Measurements from ENCODE around the gene TXNRD1.
"Not testable (repeated sequence)": the region's sequence is repeated elsewhere in the genome, so short reads cannot be mapped to it uniquely, and the experiment has no call there.

The TXNRD1 gene

DNA sequence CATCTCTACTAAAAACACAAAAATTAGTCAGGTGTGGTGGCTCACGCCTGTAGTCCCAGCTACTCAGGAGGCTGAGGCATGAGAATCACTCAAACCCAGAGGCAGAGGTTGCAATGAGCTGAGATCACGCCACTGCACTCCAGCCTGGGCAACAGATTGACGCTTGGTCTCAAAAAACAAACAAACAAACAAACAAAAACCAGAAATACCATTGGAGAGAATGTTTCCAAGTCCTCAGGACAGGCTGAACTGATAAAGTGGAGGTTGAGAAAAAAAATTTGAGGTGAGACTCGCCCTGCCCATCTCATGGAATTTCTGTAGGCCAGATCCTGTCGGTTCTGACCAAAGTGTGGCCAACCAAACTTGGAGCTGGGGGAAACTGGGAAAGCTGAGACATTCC, 47.0 kb upstream of the TXNRD1 start:
- Histone ChIP-seq H3K4ac (ENCODE audit: low read depth, low read length) (no peak overlapping the region), H3K27ac (ENCODE audit: low read depth, low read length) (no peak overlapping the region), H3K27me3 (ENCODE audit: insufficient read depth, low read length) (no peaks in the 10 kb centered on the region), H3K36me3 (ENCODE audit: control insufficient read depth in 1 of 2, insufficient read depth in 2 of 2, low read length in 2 of 2) (no peaks in the 10 kb centered on the region), H3K14ac (ENCODE audit: low read length) (no peak overlapping the region), H2BK12ac (ENCODE audit: low read length) (no peak overlapping the region), H4K12ac (ENCODE audit: low read depth, low read length) (no peak overlapping the region), H2BK120ac (ENCODE audit: insufficient read depth, low read length, poor library complexity) (no peak overlapping the region), H3K79me1 (ENCODE audit: low read length) (no peaks in the 10 kb centered on the region), H3K4me2 (ENCODE audit: low read length) (no peak overlapping the region), H3K4me3 (ENCODE audit: low read depth, low read length) (no peak overlapping the region), H2AFZ (ENCODE audit: insufficient read depth, low read length, poor library complexity) (no peak overlapping the region), H3K9ac (ENCODE audit: low read length) (no peak overlapping the region), H3K23ac (ENCODE audit: low read length) (no peak overlapping the region), H3K4me1 (ENCODE audit: control insufficient read depth in 1 of 2, insufficient read depth in 2 of 2, low read length in 2 of 2) (no peaks in the 10 kb centered on the region), H3K79me2 (ENCODE audit: control insufficient read depth, insufficient read depth, low read length, poor library complexity) (no peaks in the 10 kb centered on the region), H3K9me3 (ENCODE audit: insufficient read depth, low read depth, low read length) (peaks cover 2% of the 10 kb centered on the region), H3K18ac (ENCODE audit: low read length) (no peak overlapping the region), H2AK5ac (ENCODE audit: low read length) (no peak overlapping the region), H4K91ac (ENCODE audit: low read depth, low read length) (no peak overlapping the region), H4K8ac (ENCODE audit: low read depth, low read length) (no peak overlapping the region), H2BK5ac (ENCODE audit: low read depth, low read length, poor library complexity) (no peak overlapping the region)
- peak; percentile 54 to 82 for DNase-seq
- WGBS (ENCODE audit: extremely low coverage, insufficient coverage, insufficient read length), result no CpG with 5 or more reads among the region's 5 CpGs

DNA sequence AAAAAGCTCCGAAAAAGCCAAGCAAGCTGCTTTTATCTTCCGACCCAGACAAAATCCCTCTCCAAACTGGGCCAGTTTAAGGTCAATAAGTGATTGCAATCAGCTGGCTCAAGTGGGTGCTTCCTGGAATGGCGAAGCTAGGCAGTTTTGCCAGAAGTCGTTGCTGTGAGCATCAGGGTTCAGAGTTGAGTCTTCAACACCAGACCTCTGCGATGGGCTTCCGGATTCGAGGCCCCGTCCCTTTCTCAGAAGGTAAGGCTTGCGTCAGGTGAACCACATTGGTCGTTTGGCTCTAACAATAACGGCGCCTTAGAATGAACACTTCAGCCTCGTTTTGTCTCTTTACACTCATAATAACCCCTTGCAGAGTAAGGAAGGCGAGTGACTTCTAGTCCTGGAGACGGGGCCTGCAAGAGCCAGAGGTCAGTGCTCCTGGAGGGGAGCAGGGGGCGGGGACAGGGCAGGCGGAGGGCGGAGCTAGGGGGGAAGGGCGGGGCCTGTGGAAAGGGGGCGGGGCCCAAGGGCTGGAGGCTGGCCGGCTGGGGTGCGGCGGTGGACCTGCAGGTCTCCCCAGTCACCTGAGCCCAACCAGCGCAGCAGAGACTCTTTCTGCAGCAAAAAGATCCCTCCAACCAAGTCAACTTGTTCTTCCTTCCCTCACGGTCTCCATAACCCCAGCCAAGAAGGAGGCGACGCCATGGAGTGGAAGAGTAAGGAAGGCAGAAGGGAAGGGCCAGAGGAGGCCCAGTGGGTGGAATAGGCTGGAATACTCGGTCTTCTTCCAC, 43.6 kb upstream of the TXNRD1 start:
- H4K91ac ChIP-seq (ENCODE audit: low read depth, low read length), result no peak overlapping the region
- no peak overlapping the region for H3K4me3 ChIP-seq (ENCODE audit: low read depth, low read length)
- no peaks in the 10 kb centered on the region for H3K79me2 ChIP-seq (ENCODE audit: control insufficient read depth, insufficient read depth, low read length, poor library complexity)
- H2BK5ac ChIP-seq (ENCODE audit: low read depth, low read length, poor library complexity), result no peak overlapping the region
- DNase-seq, result no peak
- H3K4me2 ChIP-seq (ENCODE audit: low read length), result no peak overlapping the region
- no peak overlapping the region for H4K12ac ChIP-seq (ENCODE audit: low read depth, low read length)
- H3K4me1 ChIP-seq (ENCODE audit: control insufficient read depth in 1 of 2, insufficient read depth in 2 of 2, low read length in 2 of 2), result no peaks in the 10 kb centered on the region
- no peak overlapping the region for H2AK5ac ChIP-seq (ENCODE audit: low read length)
- H3K4ac ChIP-seq (ENCODE audit: low read depth, low read length), result no peak overlapping the region
- no peak overlapping the region for H3K18ac ChIP-seq (ENCODE audit: low read length)
- H3K36me3 ChIP-seq (ENCODE audit: control insufficient read depth in 1 of 2, insufficient read depth in 2 of 2, low read length in 2 of 2), result no peaks in the 10 kb centered on the region
- no peaks in the 10 kb centered on the region for H3K27me3 ChIP-seq (ENCODE audit: insufficient read depth, low read length)
- H4K8ac ChIP-seq (ENCODE audit: low read depth, low read length), result no peak overlapping the region
- H2BK120ac ChIP-seq (ENCODE audit: insufficient read depth, low read length, poor library complexity), result no peak overlapping the region
- no peak overlapping the region for H2AFZ ChIP-seq (ENCODE audit: insufficient read depth, low read length, poor library complexity)
- no peak overlapping the region for H3K27ac ChIP-seq (ENCODE audit: low read depth, low read length)
- no peak overlapping the region for H3K23ac ChIP-seq (ENCODE audit: low read length)
- no peak overlapping the region for H2BK12ac ChIP-seq (ENCODE audit: low read length)
- WGBS (ENCODE audit: extremely low coverage, insufficient coverage, insufficient read length), result no CpG with 5 or more reads among the region's 28 CpGs
- no peak overlapping the region for H3K14ac ChIP-seq (ENCODE audit: low read length)
- no peaks in the 10 kb centered on the region for H3K79me1 ChIP-seq (ENCODE audit: low read length)
- H3K9ac ChIP-seq (ENCODE audit: low read length), result no peak overlapping the region
- peaks cover 2% of the 10 kb centered on the region for H3K9me3 ChIP-seq (ENCODE audit: insufficient read depth, low read depth, low read length)

DNA sequence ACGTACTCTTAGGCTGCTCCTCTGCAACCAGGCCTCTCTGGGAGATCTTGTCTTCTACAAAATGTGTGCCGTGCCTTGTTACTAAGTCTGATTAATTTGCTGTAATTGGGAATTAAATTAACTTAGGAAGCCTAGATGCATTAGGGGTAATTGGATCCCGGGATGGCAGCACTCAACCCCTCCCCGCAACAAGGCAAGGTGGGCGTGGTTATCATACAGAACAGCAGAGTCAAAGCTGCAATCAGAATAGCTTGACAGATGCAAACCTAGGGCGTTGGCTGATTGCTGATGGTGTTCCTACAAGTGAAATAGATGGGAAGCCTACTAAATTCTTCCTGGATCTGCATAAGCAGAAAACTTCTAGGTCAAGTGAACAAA, 43.0 kb upstream of the TXNRD1 start:
- Histone ChIP-seq H4K91ac (ENCODE audit: low read depth, low read length) (no peak overlapping the region), H3K9me3 (ENCODE audit: insufficient read depth, low read depth, low read length) (peaks cover 2% of the 10 kb centered on the region), H4K12ac (ENCODE audit: low read depth, low read length) (no peak overlapping the region), H3K4me3 (ENCODE audit: low read depth, low read length) (no peak overlapping the region), H3K9ac (ENCODE audit: low read length) (no peak overlapping the region), H2AK5ac (ENCODE audit: low read length) (no peak overlapping the region), H3K14ac (ENCODE audit: low read length) (no peak overlapping the region), H4K8ac (ENCODE audit: low read depth, low read length) (no peak overlapping the region), H3K27ac (ENCODE audit: low read depth, low read length) (no peak overlapping the region), H2BK12ac (ENCODE audit: low read length) (no peak overlapping the region), H3K4me2 (ENCODE audit: low read length) (no peak overlapping the region), H3K23ac (ENCODE audit: low read length) (no peak overlapping the region), H3K4me1 (ENCODE audit: control insufficient read depth in 1 of 2, insufficient read depth in 2 of 2, low read length in 2 of 2) (peaks cover under 1% of the 10 kb centered on the region in 2 experiments), H2AFZ (ENCODE audit: insufficient read depth, low read length, poor library complexity) (no peak overlapping the region), H3K79me1 (ENCODE audit: low read length) (no peaks in the 10 kb centered on the region), H3K36me3 (ENCODE audit: control insufficient read depth in 1 of 2, insufficient read depth in 2 of 2, low read length in 2 of 2) (no peaks in the 10 kb centered on the region), H3K4ac (ENCODE audit: low read depth, low read length) (no peak overlapping the region), H3K27me3 (ENCODE audit: insufficient read depth, low read length) (no peaks in the 10 kb centered on the region), H3K79me2 (ENCODE audit: control insufficient read depth, insufficient read depth, low read length, poor library complexity) (no peaks in the 10 kb centered on the region), H3K18ac (ENCODE audit: low read length) (no peak overlapping the region), H2BK120ac (ENCODE audit: insufficient read depth, low read length, poor library complexity) (no peak overlapping the region), H2BK5ac (ENCODE audit: low read depth, low read length, poor library complexity) (no peak overlapping the region)
- no CpG with 5 or more reads among the region's 6 CpGs for WGBS (ENCODE audit: extremely low coverage, insufficient coverage, insufficient read length)
- no peak for DNase-seq

DNA sequence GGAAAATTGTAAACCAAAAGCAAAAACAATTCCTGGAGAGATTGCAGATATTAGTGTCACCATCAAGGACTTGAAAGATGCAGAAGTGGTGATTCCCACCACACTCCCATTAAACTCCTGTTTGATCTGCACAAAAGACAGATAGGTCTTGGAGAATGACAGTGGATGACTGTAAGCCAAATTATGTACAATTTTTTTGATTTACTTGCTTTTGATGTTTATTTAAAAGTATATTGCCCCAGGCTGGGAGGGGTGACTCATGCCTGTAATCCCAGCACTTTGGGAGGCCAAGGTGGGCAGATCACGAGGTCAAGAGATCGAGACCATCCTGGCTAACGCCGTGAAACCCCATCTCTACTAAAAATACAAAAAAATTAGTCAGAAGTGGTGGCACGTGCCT, 41.8 kb upstream of the TXNRD1 start:
- not testable (repeated sequence) for H3K79me2 ChIP-seq (ENCODE audit: control insufficient read depth, insufficient read depth, low read length, poor library complexity); H3K18ac ChIP-seq (ENCODE audit: low read length); H2BK5ac ChIP-seq (ENCODE audit: low read depth, low read length, poor library complexity); DNase-seq; H3K4me1 ChIP-seq (ENCODE audit: control insufficient read depth in 1 of 2, insufficient read depth in 2 of 2, low read length in 2 of 2); H3K27me3 ChIP-seq (ENCODE audit: insufficient read depth, low read length); H3K79me1 ChIP-seq (ENCODE audit: low read length); H4K91ac ChIP-seq (ENCODE audit: low read depth, low read length); H2BK120ac ChIP-seq (ENCODE audit: insufficient read depth, low read length, poor library complexity); H3K9me3 ChIP-seq (ENCODE audit: insufficient read depth, low read depth, low read length); H2AFZ ChIP-seq (ENCODE audit: insufficient read depth, low read length, poor library complexity); H2AK5ac ChIP-seq (ENCODE audit: low read length); H3K14ac ChIP-seq (ENCODE audit: low read length); H3K36me3 ChIP-seq (ENCODE audit: control insufficient read depth in 1 of 2, insufficient read depth in 2 of 2, low read length in 2 of 2); H3K23ac ChIP-seq (ENCODE audit: low read length); H3K9ac ChIP-seq (ENCODE audit: low read length); H4K12ac ChIP-seq (ENCODE audit: low read depth, low read length); H2BK12ac ChIP-seq (ENCODE audit: low read length); H4K8ac ChIP-seq (ENCODE audit: low read depth, low read length); H3K4me3 ChIP-seq (ENCODE audit: low read depth, low read length); H3K4ac ChIP-seq (ENCODE audit: low read depth, low read length); H3K27ac ChIP-seq (ENCODE audit: low read depth, low read length); H3K4me2 ChIP-seq (ENCODE audit: low read length)
- WGBS (ENCODE audit: extremely low coverage, insufficient coverage, insufficient read length), result no CpG with 5 or more reads among the region's 5 CpGs

All from trophoblast cell (in vitro differentiated cells and primary cell).